Activated CD4-positive, alpha-beta T cell treated with anti-CD3 and anti-CD28 coated beads for 48 hours (primary cell): Measurements from ENCODE around the gene TACR2.

Experiments
- DNase-seq: peaks from one replicate; pipeline ENCODE4 v3.0.0-alpha.2; 2020

Gene TACR2

GRCh38 chr10:69416695-69417094 is at the start of gene TACR2:
Gene TACR2 (minus strand): TSS chr10:69416918. CDS start chr10:69416323, 595 bp downstream.
- DNase-seq = no peak

- DNase-seq = no peak
Observed at GRCh38 chr10:69466158-69466490, 49.4 kb upstream of the TACR2 start.

- no peak for DNase-seq
Observed at GRCh38 chr10:69465457-69466157, 48.9 kb upstream of the TACR2 start.

- DNase-seq = no peak
Observed at GRCh38 chr10:69464801-69465401, 48.2 kb upstream of the TACR2 start.

GRCh38 chr10:69464401-69464800 is 47.7 kb upstream of the TACR2 start:
- no peak for DNase-seq

- no peak for DNase-seq
Observed at GRCh38 chr10:69463886-69464285, 47.2 kb upstream of the TACR2 start.

- no peak for DNase-seq
Observed at GRCh38 chr10:69461243-69462025, 44.7 kb upstream of the TACR2 start.

GRCh38 chr10:69460576-69461242 is 44.0 kb upstream of the TACR2 start:
- DNase-seq = no peak

GRCh38 chr10:69459893-69460575 is 43.3 kb upstream of the TACR2 start:
- no peak for DNase-seq

GRCh38 chr10:69459101-69459790 is 42.5 kb upstream of the TACR2 start:
- DNase-seq = no peak

GRCh38 chr10:69458430-69459100 is 41.8 kb upstream of the TACR2 start:
- DNase-seq = no peak

GRCh38 chr10:69457771-69458237 is 41.1 kb upstream of the TACR2 start:
- no peak for DNase-seq

- DNase-seq = peak; percentile 32
Observed at GRCh38 chr10:69456880-69457693, 40.4 kb upstream of the TACR2 start.

GRCh38 chr10:69455006-69455763 is 38.5 kb upstream of the TACR2 start:
- no peak for DNase-seq

GRCh38 chr10:69453795-69454194 is 37.1 kb upstream of the TACR2 start:
- DNase-seq = no peak

GRCh38 chr10:69452676-69453415 is 36.1 kb upstream of the TACR2 start:
- DNase-seq = no peak

- peak; percentile 9 for DNase-seq
Observed at GRCh38 chr10:69451784-69452251, 35.1 kb upstream of the TACR2 start.

GRCh38 chr10:69451209-69451783 is 34.6 kb upstream of the TACR2 start, which contains the start of gene TSPAN15:
Gene TSPAN15 (plus strand): TSS chr10:69451465. CDS start chr10:69451595, 130 bp downstream.
- peak; percentile 83 for DNase-seq
